DLD1 (cell line): Measurements from ENCODE around the gene P2RX6.

Experiments
- in situ Hi-C: cut with HindIII; loops from 2 replicates; pipeline ENCODE4 v1.10.0; 2017; ENCODE audit warnings: low sequenced_read_pairs

Gene P2RX6

GRCh38 chr22:21010426-21011113 lies 4.4 kb upstream of the P2RX6 start:
- in situ Hi-C loops = no loop called here

GRCh38 chr22:21012446-21013407 lies 2.2 kb upstream of the P2RX6 start:
- in situ Hi-C loops = no loop called here

GRCh38 chr22:21013657-21014201 lies 1.2 kb upstream of the P2RX6 start:
- in situ Hi-C loops = no loop called here

GRCh38 chr22:21014202-21014725 lies 701 bp upstream of the P2RX6 start:
- in situ Hi-C loops = no loop called here

GRCh38 chr22:21015466-21016006 lies 571 bp downstream of the P2RX6 start:
- in situ Hi-C loops = no loop called here

- in situ Hi-C loops = no loop called here
Measured at GRCh38 chr22:21016644-21017420, 1.9 kb downstream of the P2RX6 start.

GRCh38 chr22:21018314-21018713 lies 3.3 kb downstream of the P2RX6 start:
- in situ Hi-C loops = no loop called here

GRCh38 chr22:21020802-21021429 lies 6.0 kb downstream of the P2RX6 start:
- in situ Hi-C loops = no loop called here

- in situ Hi-C loops = no loop called here
Measured at GRCh38 chr22:21022507-21022906, 7.5 kb downstream of the P2RX6 start.

GRCh38 chr22:21022955-21023614 lies 8.1 kb downstream of the P2RX6 start:
- in situ Hi-C loops = no loop called here

GRCh38 chr22:21025266-21025665 lies 10.3 kb downstream of the P2RX6 start:
- in situ Hi-C loops = no loop called here

- in situ Hi-C loops = no loop called here
Measured at GRCh38 chr22:21025763-21026755, 11.1 kb downstream of the P2RX6 start.

GRCh38 chr22:21026783-21027692 lies 12.1 kb downstream of the P2RX6 start:
- in situ Hi-C loops = no loop called here

- in situ Hi-C loops = no loop called here
Measured at GRCh38 chr22:21028277-21029251, 13.6 kb downstream of the P2RX6 start.

GRCh38 chr22:21029486-21030025 lies 14.6 kb downstream of the P2RX6 start:
- in situ Hi-C loops = no loop called here

- in situ Hi-C loops = no loop called here
Measured at GRCh38 chr22:21030032-21030431, 15.1 kb downstream of the P2RX6 start.
